HFF-Myc (cell line): Measurements from ENCODE around the gene COQ7.

Experiments
- DNase-seq: peaks from one replicate; pipeline ENCODE4 v3.0.0-alpha.2; 2011; ENCODE audit warnings: low read depth; ENCODE audit errors: extremely low read depth
- H3K4me3 ChIP-seq: replicated peaks from 2 replicates; pipeline ENCODE4 v1.5.1; 2011; ENCODE audit warnings: low read depth, mild to moderate bottlenecking, control low read depth, low read length
- TF ChIP-seq, protein P1 (sequence below): IDR thresholded peaks from 2 replicates; pipeline ENCODE4 v1.5.1; 2012; ENCODE audit warnings: mild to moderate bottlenecking, low read depth, low read length, control low read depth; ENCODE audit errors: missing control alignments

The COQ7 gene

GRCh38 chr16:19127674-19128131 is 60.3 kb downstream of the COQ7 start:
- H3K4me3 ChIP-seq = no peak overlapping the region
- TF ChIP-seq, protein P1, sequence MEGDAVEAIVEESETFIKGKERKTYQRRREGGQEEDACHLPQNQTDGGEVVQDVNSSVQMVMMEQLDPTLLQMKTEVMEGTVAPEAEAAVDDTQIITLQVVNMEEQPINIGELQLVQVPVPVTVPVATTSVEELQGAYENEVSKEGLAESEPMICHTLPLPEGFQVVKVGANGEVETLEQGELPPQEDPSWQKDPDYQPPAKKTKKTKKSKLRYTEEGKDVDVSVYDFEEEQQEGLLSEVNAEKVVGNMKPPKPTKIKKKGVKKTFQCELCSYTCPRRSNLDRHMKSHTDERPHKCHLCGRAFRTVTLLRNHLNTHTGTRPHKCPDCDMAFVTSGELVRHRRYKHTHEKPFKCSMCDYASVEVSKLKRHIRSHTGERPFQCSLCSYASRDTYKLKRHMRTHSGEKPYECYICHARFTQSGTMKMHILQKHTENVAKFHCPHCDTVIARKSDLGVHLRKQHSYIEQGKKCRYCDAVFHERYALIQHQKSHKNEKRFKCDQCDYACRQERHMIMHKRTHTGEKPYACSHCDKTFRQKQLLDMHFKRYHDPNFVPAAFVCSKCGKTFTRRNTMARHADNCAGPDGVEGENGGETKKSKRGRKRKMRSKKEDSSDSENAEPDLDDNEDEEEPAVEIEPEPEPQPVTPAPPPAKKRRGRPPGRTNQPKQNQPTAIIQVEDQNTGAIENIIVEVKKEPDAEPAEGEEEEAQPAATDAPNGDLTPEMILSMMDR = no peak
- DNase-seq = no peak

GRCh38 chr16:19128454-19129200 is 61.2 kb downstream of the COQ7 start:
- no peak overlapping the region for H3K4me3 ChIP-seq
- DNase-seq = no peak
- TF ChIP-seq, protein P1 = no peak
